PC-3 (cell line): ENCODE results near the gene SOCS6. TPM values are rescaled to one million over a fixed set of nuclear protein-coding genes. Genes with fewer than 3 reads are reported as not detected.

Experiments
- ATAC-seq: fragments of 200-7000 bp; cut with Tn5 transposase; 2 replicates; pipeline ENCODE4 v1.9.1; 2020; ENCODE audit warnings: mild to moderate bottlenecking, moderate library complexity
- BruUV-seq: library from RNA; stranded (reverse); fragments of 400-500 nt; replicated peaks from 2 replicates; lab custom pipeline; 2021; lab: Mats Ljungman, UMichigan
- CTCF ChIA-PET: fragments of 300-600 bp; sonication (Branson Sonifier 250); formaldehyde crosslinking; loops from one replicate; lab custom pipeline; 2022; ENCODE audit warnings: antibody characterized with exemption; lab: Charles Lee
- POLR2A ChIA-PET: fragments of 300-600 bp; sonication (Branson Sonifier 250); formaldehyde crosslinking; loops from one replicate; lab custom pipeline; 2022; ENCODE audit warnings: antibody characterized with exemption; ENCODE audit not compliant: unreplicated experiment; lab: Charles Lee
- DNase-seq: peaks from one replicate; pipeline ENCODE4 v3.0.0-alpha.2; 2015
- H2AFZ ChIP-seq: fragments of 300-600 bp; sonication (generic); 2 replicates; pipeline ENCODE4 v1.6.0; 2016; ENCODE audit warnings: antibody characterized with exemption, low read length
- H3F3A ChIP-seq: fragments of 300-600 bp; sonication (generic); one replicate; pipeline ENCODE4 v1.6.0; 2017; ENCODE audit warnings: antibody characterized with exemption, low read length, control low read depth, mild to moderate bottlenecking; ENCODE audit not compliant: unreplicated experiment
- H3K27ac ChIP-seq: fragments of 300-600 bp; sonication (generic); 2 replicates; pipeline ENCODE4 v1.5.1; 2016; ENCODE audit warnings: mild to moderate bottlenecking, low read length
- H3K27me3 ChIP-seq: fragments of 300-600 bp; sonication (generic); 2 replicates; pipeline ENCODE4 v1.6.1; 2016; ENCODE audit warnings: low read length, mixed read lengths
- H3K36me3 ChIP-seq: fragments of 300-600 bp; sonication (generic); 2 replicates; pipeline ENCODE4 v1.6.1; 2016; ENCODE audit warnings: low read depth, mixed run types, low read length, mixed read lengths
- H3K4me1 ChIP-seq: fragments of 300-600 bp; sonication (generic); 2 replicates; pipeline ENCODE4 v1.5.1; 2016; ENCODE audit warnings: low read length; ENCODE audit not compliant: insufficient read depth
- H3K4me2 ChIP-seq: fragments of 300-600 bp; sonication (generic); 2 replicates; pipeline ENCODE4 v1.6.0; 2016; ENCODE audit warnings: low read length
- H3K4me3 ChIP-seq: fragments of 300-600 bp; sonication (generic); 2 replicates; pipeline ENCODE4 v1.5.1; 2016; ENCODE audit warnings: mild to moderate bottlenecking, low read length, mixed read lengths
- H3K79me2 ChIP-seq: fragments of 300-600 bp; sonication (generic); 2 replicates; pipeline ENCODE4 v1.6.1; 2017; ENCODE audit warnings: low read length, mixed read lengths
- H3K9ac ChIP-seq: fragments of 300-600 bp; sonication (generic); 2 replicates; pipeline ENCODE4 v1.6.0; 2016; ENCODE audit warnings: mild to moderate bottlenecking, low read length
- H3K9me2 ChIP-seq: fragments of 300-600 bp; sonication (generic); replicated peaks from 2 replicates; pipeline ENCODE4 v1.6.1; 2016; ENCODE audit warnings: mixed run types, low read length, mixed read lengths
- H3K9me3 ChIP-seq: fragments of 300-600 bp; sonication (generic); 2 replicates; pipeline ENCODE4 v1.6.1; 2016; ENCODE audit warnings: low read length, mixed read lengths
- H4K20me1 ChIP-seq: fragments of 300-600 bp; sonication (generic); 2 replicates; pipeline ENCODE4 v1.6.1; 2016; ENCODE audit warnings: low read length, mixed read lengths
- CTCF ChIP-seq: fragments of 300-600 bp; sonication (generic); conservative IDR thresholded peaks from 2 replicates; pipeline ENCODE4 v1.5.1; 2017; ENCODE audit warnings: antibody characterized with exemption, low read depth, mild to moderate bottlenecking, low read length
- EZH2 ChIP-seq: fragments of 300-600 bp; sonication (generic); IDR thresholded peaks from one replicate; pipeline ENCODE4 v1.6.1; 2017; ENCODE audit warnings: antibody characterized with exemption, mild to moderate bottlenecking, low read length; ENCODE audit not compliant: unreplicated experiment
- EZH2phosphoT487 ChIP-seq: fragments of 300-600 bp; sonication (generic); IDR thresholded peaks from 2 replicates; pipeline ENCODE4 v1.6.1; 2018; ENCODE audit warnings: mild to moderate bottlenecking, antibody characterized with exemption, low read length, borderline replicate concordance
- intact Hi-C: fragments of 100-400 bp; cut with micrococcal nuclease; formaldehyde crosslinking; loops from 2 replicates; pipeline ENCODE4 v1.9.0; 2023
- total RNA-seq: library from RNA; depleted of rRNA; stranded (reverse); fragments of >200 nt; gene quantifications from 2 replicates; pipeline ENCODE4 v1.2.3, GENCODE V29; 2014

The SOCS6 gene
- total RNA-seq, 1 experiment from 2014 or later, result 17.9 TPM

- no peaks in the 10 kb centered on the region for H3K9me2 ChIP-seq
- no peak for ATAC-seq
- peaks cover 9% of the 10 kb centered on the region; the same call in 1 of the 2 replicates for H3K36me3 ChIP-seq
- no TSS peak for BruUV-seq
- no peak overlapping the region for H3K4me2 ChIP-seq
- H3K4me3 ChIP-seq, result no peak overlapping the region
- H2AFZ ChIP-seq, result no peak overlapping the region
- H3K79me2 ChIP-seq, result peaks cover 100% of the 10 kb centered on the region
- H3K27me3 ChIP-seq, result no peaks in the 10 kb centered on the region
- peaks cover 61% of the 10 kb centered on the region for H4K20me1 ChIP-seq
- no peak overlapping the region for H3K27ac ChIP-seq
- H3K4me1 ChIP-seq, result peaks cover 22% of the 10 kb centered on the region
- TF ChIP-seq EZH2, result no peak
- TF ChIP-seq CTCF, result no peak
- TF ChIP-seq EZH2phosphoT487, result no peak
- ChIA-PET POLR2A (interaction anchor here (0.7 kb wide), 1 partner anchor 101 kb away, joined by 5 read pairs; no protein-coding TSS in a partner anchor), CTCF (no interaction called here)
- H3K9ac ChIP-seq, result no peak overlapping the region
- H3K9me3 ChIP-seq, result no peaks in the 10 kb centered on the region
- H3F3A ChIP-seq, result no peaks in the 10 kb centered on the region
- no peak for DNase-seq
- intact Hi-C loops, result no loop called here
These were observed 7.4 kb downstream of the SOCS6 start for GRCh38 chr18:70296289-70296688.

- ChIA-PET CTCF (no interaction called here), POLR2A (interaction anchor here (0.7 kb wide), 1 partner anchor 101 kb away, joined by 5 read pairs; no protein-coding TSS in a partner anchor)
- intact Hi-C loops, result no loop called here
- peaks cover 100% of the 10 kb centered on the region for H3K79me2 ChIP-seq
- no TSS peak for BruUV-seq
- H3K9me2 ChIP-seq, result no peaks in the 10 kb centered on the region
- no peak overlapping the region for H3K4me3 ChIP-seq
- H3K9me3 ChIP-seq, result no peaks in the 10 kb centered on the region
- no peak overlapping the region for H3K27ac ChIP-seq
- H3K9ac ChIP-seq, result no peak overlapping the region
- no peaks in the 10 kb centered on the region for H3K27me3 ChIP-seq
- TF ChIP-seq EZH2phosphoT487 (no peak), CTCF (no peak)
- peaks cover 56% of the 10 kb centered on the region for H4K20me1 ChIP-seq
- ATAC-seq, result no peak
- no peaks in the 10 kb centered on the region for H3F3A ChIP-seq
- no peak overlapping the region for H2AFZ ChIP-seq
- H3K4me2 ChIP-seq, result no peak overlapping the region
- H3K36me3 ChIP-seq, result peaks cover 4% of the 10 kb centered on the region; the same call in 1 of the 2 replicates
- H3K4me1 ChIP-seq, result peaks cover 17% of the 10 kb centered on the region
- DNase-seq, result no peak
These were observed 7.9 kb downstream of the SOCS6 start for GRCh38 chr18:70296781-70297180.

GRCh38 chr18:70299393-70299792 is 10.5 kb downstream of the SOCS6 start:
- peaks cover 100% of the 10 kb centered on the region for H3K79me2 ChIP-seq
- CTCF ChIA-PET, result no interaction called here
- no peaks in the 10 kb centered on the region for H3K9me2 ChIP-seq
- H3K27me3 ChIP-seq, result no peaks in the 10 kb centered on the region
- no peak overlapping the region for H3K4me3 ChIP-seq
- ATAC-seq, result no peak
- H3K4me2 ChIP-seq, result no peak overlapping the region
- H3K9me3 ChIP-seq, result no peaks in the 10 kb centered on the region
- intact Hi-C loops, result no loop called here
- no peak overlapping the region for H2AFZ ChIP-seq
- H3K9ac ChIP-seq, result no peak overlapping the region
- no peaks in the 10 kb centered on the region; the same call in 1 of the 2 replicates for H3K36me3 ChIP-seq
- DNase-seq, result no peak
- no peaks in the 10 kb centered on the region; the same call in 1 of the 2 replicates for H3K4me1 ChIP-seq
- no peaks in the 10 kb centered on the region for H3F3A ChIP-seq
- no TSS peak for BruUV-seq
- no peak overlapping the region for H3K27ac ChIP-seq
- POLR2A ChIA-PET, result no interaction called here
- peaks cover 54% of the 10 kb centered on the region for H4K20me1 ChIP-seq
- no peak for TF ChIP-seq CTCF
- TF ChIP-seq EZH2, result no peak
- no peak for TF ChIP-seq EZH2phosphoT487
